Measurements from ENCODE around the gene ELMOD3.
"Not testable (repeated sequence)": the region's sequence is repeated elsewhere in the genome, so short reads cannot be mapped to it uniquely, and the experiment has no call there.

The ELMOD3 gene

GRCh38 chr2:85325466-85325811 is 29.1 kb upstream of the ELMOD3 start:
- H3K27ac Mint-ChIP-seq: peak overlapping the region; percentile 96
- DNase-seq (ENCODE audit: low spot score in 2 of 2): no peak

GRCh38 chr2:85326406-85327159 is 28.0 kb upstream of the ELMOD3 start:
- H3K9me3 Mint-ChIP-seq: no peaks in the 10 kb centered on the region
- H3K4me3 Mint-ChIP-seq: peak overlapping the region; percentile 99
- peaks cover 73% of the 10 kb centered on the region for H3K36me3 Mint-ChIP-seq
- H3K27ac Mint-ChIP-seq: peak overlapping the region; percentile 96
- peaks cover 66% of the 10 kb centered on the region for H3K4me1 Mint-ChIP-seq
- DNase-seq (ENCODE audit: low spot score in 2 of 2) (peak; percentile 24 to 77), ATAC-seq (peak; percentile 45)

More at GRCh38 chr2:85325466-85325811, 29.1 kb upstream of the ELMOD3 start:
- Mint-ChIP-seq H3K4me3 (peak overlapping the region; percentile 99), H3K9me3 (no peaks in the 10 kb centered on the region), H3K4me1 (peaks cover 64% of the 10 kb centered on the region), H3K36me3 (peaks cover 85% of the 10 kb centered on the region)
- ATAC-seq: no peak

GRCh38 chr2:85327160-85327821 is 27.3 kb upstream of the ELMOD3 start:
- Mint-ChIP-seq H3K4me1 (peaks cover 66% of the 10 kb centered on the region), H3K4me3 (peak overlapping the region; percentile 99), H3K9me3 (no peaks in the 10 kb centered on the region), H3K36me3 (peaks cover 66% of the 10 kb centered on the region), H3K27ac (peak overlapping the region; percentile 96)
- DNase-seq (ENCODE audit: low spot score in 2 of 2) (peak; percentile 32 to 79), ATAC-seq (peak; percentile 50)

GRCh38 chr2:85327822-85328617 is 26.5 kb upstream of the ELMOD3 start, which contains the start of gene TGOLN2:
TGOLN2 (minus strand) TSS chr2:85327989; CDS start chr2:85327962, 27 bp downstream.
- DNase-seq (ENCODE audit: low spot score in 2 of 2) (peak; percentile 88 to 94), ATAC-seq (peak; percentile 91)
- H3K4me3 Mint-ChIP-seq: peak within 1 kb of the TSS; percentile 99
- peaks cover 59% of the 10 kb centered on the region for H3K36me3 Mint-ChIP-seq
- H3K4me1 Mint-ChIP-seq: peaks cover 59% of the 10 kb centered on the region
- H3K9me3 Mint-ChIP-seq: no peaks in the 10 kb centered on the region
- peak within 1 kb of the TSS; percentile 96 for H3K27ac Mint-ChIP-seq

GRCh38 chr2:85329181-85329651 is 25.4 kb upstream of the ELMOD3 start:
- DNase-seq (ENCODE audit: low spot score in 2 of 2) (no peak), ATAC-seq (no peak)
- Mint-ChIP-seq H3K9me3 (no peaks in the 10 kb centered on the region), H3K36me3 (peaks cover 47% of the 10 kb centered on the region), H3K27ac (peak overlapping the region; percentile 96), H3K4me1 (peaks cover 47% of the 10 kb centered on the region), H3K4me3 (peak overlapping the region; percentile 99)

- peaks cover 42% of the 10 kb centered on the region for H3K4me1 Mint-ChIP-seq
- H3K27ac Mint-ChIP-seq; ATAC-seq; H3K9me3 Mint-ChIP-seq; DNase-seq (ENCODE audit: low spot score in 2 of 2): not testable (repeated sequence)
- H3K36me3 Mint-ChIP-seq: peaks cover 42% of the 10 kb centered on the region
- peak overlapping the region; percentile 99 for H3K4me3 Mint-ChIP-seq
Measured at GRCh38 chr2:85329701-85330100, 24.9 kb upstream of the ELMOD3 start.

- DNase-seq (ENCODE audit: low spot score in 2 of 2): peak; percentile 20 to 72
- H3K36me3 Mint-ChIP-seq: peaks cover 29% of the 10 kb centered on the region
- H3K4me3 Mint-ChIP-seq: peak overlapping the region; percentile 25
- no peak overlapping the region for H3K27ac Mint-ChIP-seq
- peak; percentile 55 for ATAC-seq
- no peaks in the 10 kb centered on the region for H3K9me3 Mint-ChIP-seq
- peaks cover 29% of the 10 kb centered on the region for H3K4me1 Mint-ChIP-seq
Measured at GRCh38 chr2:85330839-85331636, 23.5 kb upstream of the ELMOD3 start.

GRCh38 chr2:85333877-85334276 is 20.7 kb upstream of the ELMOD3 start:
- H3K4me3 Mint-ChIP-seq; ATAC-seq; H3K27ac Mint-ChIP-seq; H3K36me3 Mint-ChIP-seq; DNase-seq (ENCODE audit: low spot score in 2 of 2); H3K9me3 Mint-ChIP-seq: not testable (repeated sequence)
- peaks cover 23% of the 10 kb centered on the region for H3K4me1 Mint-ChIP-seq

GRCh38 chr2:85334928-85335327 is 19.6 kb upstream of the ELMOD3 start:
- Mint-ChIP-seq H3K4me1 (peaks cover 15% of the 10 kb centered on the region), H3K9me3 (no peaks in the 10 kb centered on the region), H3K36me3 (no peaks in the 10 kb centered on the region), H3K4me3 (no peak overlapping the region), H3K27ac (no peak overlapping the region)
- no peak for DNase-seq (ENCODE audit: low spot score in 2 of 2)
- no peak for ATAC-seq

- Mint-ChIP-seq H3K4me3 (no peak overlapping the region), H3K36me3 (peaks cover 11% of the 10 kb centered on the region), H3K4me1 (no peaks in the 10 kb centered on the region), H3K9me3 (no peaks in the 10 kb centered on the region), H3K27ac (no peak overlapping the region)
- DNase-seq (ENCODE audit: low spot score in 2 of 2) (no peak), ATAC-seq (no peak)
Measured at GRCh38 chr2:85340034-85340892, 14.3 kb upstream of the ELMOD3 start.

GRCh38 chr2:85341269-85342029 is 13.1 kb upstream of the ELMOD3 start:
- Mint-ChIP-seq H3K4me1 (no peaks in the 10 kb centered on the region), H3K36me3 (peaks cover 19% of the 10 kb centered on the region), H3K4me3 (no peak overlapping the region), H3K9me3 (no peaks in the 10 kb centered on the region), H3K27ac (no peak overlapping the region)
- DNase-seq (ENCODE audit: low spot score in 2 of 2) (no peak), ATAC-seq (no peak)

- H3K36me3 Mint-ChIP-seq: peaks cover 27% of the 10 kb centered on the region
- H3K4me1 Mint-ChIP-seq: no peaks in the 10 kb centered on the region
- no peak for DNase-seq (ENCODE audit: low spot score in 2 of 2)
- H3K27ac Mint-ChIP-seq: no peak overlapping the region
- H3K4me3 Mint-ChIP-seq: no peak overlapping the region
- H3K9me3 Mint-ChIP-seq: no peaks in the 10 kb centered on the region
- ATAC-seq: no peak
Measured at GRCh38 chr2:85342156-85342555, 12.4 kb upstream of the ELMOD3 start.

- not testable (repeated sequence) for H3K4me3 Mint-ChIP-seq; DNase-seq (ENCODE audit: low spot score in 2 of 2); H3K9me3 Mint-ChIP-seq; H3K27ac Mint-ChIP-seq; H3K4me1 Mint-ChIP-seq
- ATAC-seq: peak; percentile 31
- peaks cover 38% of the 10 kb centered on the region for H3K36me3 Mint-ChIP-seq
Measured at GRCh38 chr2:85343207-85343895, 11.2 kb upstream of the ELMOD3 start.

All from stimulated activated effector memory CD8-positive, alpha-beta T cell treated with anti-CD3 and anti-CD28 coated beads, Interleukin-12 subunit alpha, Interleukin-12 subunit beta, amount 100 ng/mL, for 72 hours (primary cell).